Activated CD4-positive, alpha-beta T cell treated with anti-CD3 and anti-CD28 coated beads for 24 hours (primary cell): ENCODE data around the gene ZFPM1.
"Not testable (repeated sequence)": the region's sequence is repeated elsewhere in the genome, so short reads cannot be mapped to it uniquely, and the experiment has no call there.

Experiments used
- DNase-seq, 2 donors: peaks; one replicate each; pipeline ENCODE4 v3.0.0-alpha.2; 2020; ENCODE audit warnings: low read depth in 2 of 2

Gene ZFPM1

DNA sequence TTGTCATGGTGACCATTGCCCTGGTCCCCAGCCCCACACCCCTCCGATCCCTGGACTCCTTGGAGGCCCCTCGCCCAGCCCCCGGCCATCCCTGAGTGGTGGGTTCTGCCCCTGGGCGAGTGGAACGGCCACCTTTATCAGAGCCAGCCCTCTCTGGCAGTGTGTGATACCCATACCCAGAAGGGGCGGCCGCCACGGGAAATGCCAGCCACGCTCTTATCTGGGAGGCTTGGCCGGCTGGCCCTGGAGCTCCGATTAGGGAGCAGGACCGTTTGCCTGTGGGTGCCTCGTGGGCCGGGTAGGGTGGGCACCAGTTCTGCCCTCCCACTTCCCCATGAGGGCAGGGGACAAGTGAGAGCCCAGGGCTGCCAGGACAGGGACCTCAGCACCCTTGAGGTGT lies 58.8 kb downstream of the ZFPM1 start:
- DNase-seq = no peak

DNA sequence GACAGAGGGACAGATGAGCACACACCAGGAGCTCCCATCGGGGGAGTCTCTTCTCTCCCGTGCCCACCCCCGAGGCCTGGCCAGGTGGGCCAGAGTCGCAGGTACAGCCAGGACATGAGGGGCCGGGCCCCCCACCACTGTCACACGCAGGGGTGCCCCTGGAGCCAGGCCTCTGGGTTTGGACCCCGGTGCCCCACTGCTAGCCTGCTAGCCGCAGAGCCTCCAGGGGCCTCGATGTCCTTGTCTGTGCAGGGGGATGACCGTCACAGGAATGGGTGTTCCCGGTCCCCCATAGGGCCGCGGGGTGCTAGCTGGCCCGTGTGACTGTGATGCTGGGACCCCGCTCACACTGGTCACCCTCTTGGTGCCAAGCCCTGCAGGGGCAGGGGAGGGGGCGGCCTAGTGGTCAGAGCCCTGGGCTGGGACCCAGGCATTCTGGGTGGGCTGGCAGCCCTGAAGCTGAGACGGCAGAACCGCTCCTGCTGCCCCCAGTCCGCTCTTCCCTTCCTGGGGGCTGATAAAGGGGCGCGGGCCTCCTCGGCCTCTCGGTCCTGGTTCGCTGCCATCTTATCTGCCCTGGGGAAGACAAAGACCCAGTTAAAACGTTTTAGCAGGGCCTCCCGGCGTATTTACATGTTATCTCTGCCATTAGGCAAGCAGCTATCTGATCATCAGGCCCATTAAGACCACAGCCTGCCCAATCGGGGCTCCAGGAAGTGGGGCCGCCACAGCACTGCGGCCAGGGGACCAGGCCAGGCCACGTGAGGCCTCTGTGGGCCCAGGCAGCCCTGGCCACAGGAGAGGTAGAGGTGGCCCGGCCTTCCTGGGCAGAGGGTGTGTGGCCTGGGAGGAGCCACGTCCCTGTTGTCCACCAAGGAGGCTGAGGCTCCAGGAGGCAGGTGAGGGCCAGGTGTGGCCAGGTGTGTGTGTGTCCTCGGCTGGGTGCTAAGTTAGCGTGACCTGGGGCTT lies 59.9 kb downstream of the ZFPM1 start:
- DNase-seq = no peak

- no peak for DNase-seq
Observed at GRCh38 chr16:88514070-88514469, 61.0 kb downstream of the ZFPM1 start.

GRCh38 chr16:88514526-88515232 lies 61.6 kb downstream of the ZFPM1 start:
- no peak for DNase-seq

- DNase-seq = no peak
Observed at GRCh38 chr16:88515371-88515770, 62.3 kb downstream of the ZFPM1 start.

DNA sequence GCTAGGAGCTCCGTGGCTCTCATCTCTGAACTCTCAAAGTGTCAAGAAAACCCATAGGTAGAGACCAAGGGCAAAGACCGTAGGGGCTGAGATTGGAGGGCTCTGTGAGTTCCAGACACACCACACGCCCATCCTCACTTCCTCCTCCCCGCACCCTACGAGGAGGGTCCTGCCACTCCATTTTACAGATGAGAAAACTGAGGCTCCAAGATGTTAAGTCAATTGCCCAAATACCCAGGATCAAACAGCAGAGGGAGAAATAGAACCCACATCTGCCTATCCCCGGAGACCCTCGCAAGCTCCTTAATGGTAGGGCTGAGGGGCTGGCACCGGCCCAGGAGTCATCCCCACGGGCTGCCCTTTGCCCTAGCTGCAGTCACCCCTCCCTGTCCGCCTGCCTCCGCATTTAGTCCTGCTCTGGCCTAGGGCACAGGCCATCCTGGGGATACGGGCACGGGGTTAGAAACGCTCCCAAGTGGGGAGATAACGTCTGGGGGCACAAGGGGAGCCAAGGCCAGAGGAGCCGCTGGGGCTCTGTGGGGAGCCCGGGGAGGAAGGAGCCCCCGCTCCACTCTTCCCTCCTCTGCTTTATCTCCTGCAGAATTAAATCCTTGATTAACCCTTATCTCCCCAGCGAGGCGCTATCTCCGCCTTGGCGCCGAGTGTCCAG lies 63.0 kb downstream of the ZFPM1 start:
- DNase-seq = no peak

- DNase-seq = no peak
Observed at GRCh38 chr16:88516601-88517061, 63.6 kb downstream of the ZFPM1 start.

- not testable (repeated sequence) for DNase-seq
Observed at GRCh38 chr16:88517208-88517774, 64.2 kb downstream of the ZFPM1 start.

DNA sequence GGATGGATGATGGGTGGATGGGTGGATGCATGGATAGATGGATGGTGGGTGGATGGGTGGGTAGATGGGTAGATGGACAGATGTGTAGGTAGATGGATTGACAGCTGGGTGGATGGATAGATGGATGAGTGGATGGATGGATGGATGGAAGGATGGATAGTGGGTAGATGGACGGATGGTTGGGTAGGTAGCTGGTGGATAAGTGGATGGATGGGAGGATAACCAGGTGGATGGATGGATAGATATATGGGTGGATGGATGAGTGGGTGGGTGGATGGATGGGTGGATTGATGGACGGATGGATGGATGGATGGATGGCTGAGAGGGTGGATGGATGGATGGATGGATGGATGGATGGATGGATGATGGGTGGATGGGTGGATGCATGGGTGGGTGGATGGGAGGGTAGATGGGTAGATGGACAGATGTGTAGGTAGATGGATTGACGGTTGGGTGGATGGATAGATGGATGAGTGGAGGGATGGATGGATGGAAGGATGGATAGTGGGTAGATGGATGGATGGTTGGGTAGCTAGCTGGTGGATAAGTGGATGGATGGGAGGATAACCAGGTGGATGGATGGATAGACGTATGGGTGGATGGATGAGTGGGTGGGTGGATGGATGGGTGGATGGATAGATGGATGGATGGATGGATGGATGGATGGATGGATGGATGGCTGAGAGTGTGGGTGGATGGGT lies 65.5 kb downstream of the ZFPM1 start:
- DNase-seq = not testable (repeated sequence)

GRCh38 chr16:88519240-88519639 lies 66.2 kb downstream of the ZFPM1 start:
- DNase-seq = no peak

GRCh38 chr16:88519938-88520653 lies 67.0 kb downstream of the ZFPM1 start:
- DNase-seq = no peak

DNA sequence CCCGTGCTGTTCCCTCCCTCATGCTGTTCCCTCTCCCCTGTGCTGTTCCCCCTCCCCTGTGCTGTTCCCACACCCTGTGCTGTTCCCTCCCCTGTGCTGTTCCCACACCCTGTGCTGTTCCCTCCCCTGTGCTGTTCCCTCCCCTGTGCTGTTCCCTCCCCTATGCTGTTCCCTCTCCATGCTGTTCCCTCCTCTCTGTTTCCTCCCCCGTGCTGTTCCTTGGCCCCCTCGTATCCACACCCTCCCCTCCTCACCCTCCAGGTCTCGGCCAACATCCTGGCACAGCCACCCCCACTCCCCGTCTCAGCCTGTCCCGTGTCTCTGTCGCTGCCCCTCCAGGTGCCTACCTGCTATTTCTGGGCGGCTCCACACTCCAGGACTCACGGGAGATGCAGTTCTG lies 68.6 kb downstream of the ZFPM1 start:
- DNase-seq = no peak

DNA sequence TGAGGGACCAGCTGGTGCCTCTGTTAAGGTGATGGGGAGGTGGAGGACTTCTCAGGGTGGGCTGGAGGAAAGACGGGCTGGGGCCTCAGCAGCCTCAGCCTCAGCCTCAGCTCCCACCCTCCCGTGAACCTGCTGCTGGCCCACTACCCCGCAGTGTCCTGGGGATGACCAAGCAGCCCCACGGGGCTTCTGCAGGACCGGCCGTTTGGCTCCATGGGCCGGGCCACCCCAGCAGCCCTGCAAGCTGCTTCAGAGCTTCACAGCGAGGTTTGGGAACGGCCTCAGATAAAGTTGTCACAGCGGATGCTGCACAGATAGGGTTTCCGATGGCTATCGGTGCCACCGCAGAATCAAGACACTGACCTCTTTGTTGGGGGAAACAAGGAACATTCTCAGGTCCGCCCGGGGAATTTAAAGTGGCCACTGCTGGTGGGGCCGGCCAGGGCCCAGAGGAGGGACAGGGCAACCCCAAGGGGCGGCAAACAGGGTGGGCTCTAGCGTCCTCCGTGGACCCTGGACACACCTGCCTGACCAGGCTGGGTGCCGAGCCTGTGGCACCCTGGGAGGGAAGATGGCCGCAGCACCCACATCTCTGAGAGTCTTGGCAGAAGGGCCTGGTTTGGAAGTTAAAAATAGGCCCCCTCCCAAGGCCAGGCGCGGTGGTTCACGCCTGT lies 69.3 kb downstream of the ZFPM1 start:
- no peak for DNase-seq

DNA sequence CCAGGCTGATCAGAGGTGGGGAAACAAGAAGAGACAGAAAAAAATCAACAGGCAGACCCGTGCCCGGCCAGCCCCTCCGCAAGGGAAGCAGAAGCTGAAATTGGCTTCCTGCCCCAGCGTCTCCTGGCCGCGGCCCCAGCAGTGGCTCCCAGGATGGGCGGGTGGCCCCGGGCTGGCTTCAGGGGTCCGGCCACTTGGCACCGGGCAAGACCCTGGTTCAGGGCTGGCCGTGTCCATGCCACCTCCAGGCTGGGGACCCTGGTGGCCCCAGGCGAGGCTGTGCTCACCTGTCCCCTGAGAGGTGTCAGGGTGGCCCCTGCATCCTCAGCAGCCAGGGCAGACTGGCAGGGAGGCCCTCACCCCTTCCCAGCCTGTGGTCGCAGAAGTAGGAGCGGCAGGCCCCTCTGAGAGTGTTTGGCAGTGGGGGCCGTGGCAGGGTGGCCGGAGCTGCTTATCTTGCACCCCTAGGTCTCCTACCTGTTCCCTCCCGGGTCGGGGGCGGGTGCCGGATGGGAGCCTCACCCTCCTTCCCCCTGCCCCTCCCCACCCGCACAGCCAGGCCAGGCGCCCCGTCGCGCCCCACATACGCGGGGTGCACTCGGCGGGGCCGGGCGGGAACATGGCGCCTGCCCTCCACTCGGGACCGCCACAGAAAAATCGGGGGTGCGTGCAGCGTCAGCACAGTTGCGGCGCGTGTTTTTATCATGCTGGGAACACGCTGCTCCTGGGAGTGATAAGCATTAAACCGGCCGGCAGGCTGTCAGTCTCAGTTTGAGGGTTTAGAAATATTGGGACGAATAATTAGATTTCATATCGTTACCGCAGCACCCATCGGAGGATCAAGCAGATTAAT lies 70.5 kb downstream of the ZFPM1 start:
- DNase-seq = no peak

DNA sequence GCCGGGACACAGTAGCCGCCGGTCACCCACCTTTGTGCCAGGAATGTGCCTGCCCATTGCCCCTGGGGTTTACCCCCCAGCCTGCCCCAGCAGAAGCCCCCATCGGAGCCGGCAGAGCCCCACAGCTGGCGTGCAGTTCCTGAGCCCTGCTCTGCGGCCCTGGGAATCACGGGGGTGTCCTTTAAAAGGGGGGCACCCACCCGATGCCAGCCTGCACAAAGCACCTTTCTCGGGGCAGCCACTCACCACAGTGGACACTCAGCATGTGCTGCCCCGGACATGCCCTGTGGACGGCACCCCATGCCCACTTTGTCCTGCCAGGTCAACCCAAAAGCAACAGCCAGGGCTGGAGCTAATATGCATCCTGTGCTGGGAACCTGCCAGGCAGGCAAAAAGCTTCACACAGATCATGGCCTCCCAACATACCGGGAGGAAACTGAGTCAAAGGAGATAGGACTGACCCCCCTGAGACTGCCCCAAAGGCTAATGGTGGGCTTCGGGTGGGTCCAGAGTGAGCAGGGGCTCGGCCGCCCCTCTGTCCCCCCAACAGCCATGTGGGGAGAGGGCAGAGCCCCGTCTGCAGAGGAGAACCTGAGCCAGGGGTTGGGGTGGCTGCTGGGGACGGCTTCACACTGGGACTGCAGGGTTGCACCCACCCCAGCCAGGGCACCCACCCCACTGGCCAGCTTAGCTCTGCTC lies 71.3 kb downstream of the ZFPM1 start:
- DNase-seq = no peak

- DNase-seq = no peak
Observed at GRCh38 chr16:88524973-88525662, 72.0 kb downstream of the ZFPM1 start.

DNA sequence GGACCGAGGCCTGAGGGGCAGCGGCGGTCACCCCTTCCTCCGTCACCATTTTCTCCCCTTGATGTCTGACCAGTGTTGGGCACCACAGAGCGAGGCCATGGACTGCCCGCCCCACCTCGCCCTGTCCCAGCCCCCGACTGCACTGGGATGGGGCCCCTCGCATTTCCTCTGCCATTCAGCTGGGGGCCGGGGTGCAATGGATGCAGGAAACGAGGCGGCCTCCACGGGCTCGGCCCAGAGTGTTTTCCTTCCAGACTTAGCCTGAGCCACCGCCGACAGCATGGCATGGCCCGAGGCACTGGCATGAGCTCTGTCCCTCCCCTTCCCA lies 72.5 kb downstream of the ZFPM1 start:
- DNase-seq = no peak
